B cell (primary cell): Measurements from ENCODE around the gene NRG2.

Experiments used
- EZH2 ChIP-seq: IDR thresholded peaks from 2 replicates; pipeline ENCODE4 v1.6.1; 2012; ENCODE audit warnings: borderline replicate concordance, low read depth, mild to moderate bottlenecking, moderate library complexity, low read length; ENCODE audit not compliant: insufficient read depth, poor library complexity, severe bottlenecking
- TF ChIP-seq, protein P1 (sequence below): fragments of 200-600 bp; IDR thresholded peaks from one replicate; pipeline ENCODE4 v1.8.0; 2022; ENCODE audit warnings: antibody characterized with exemption, mild to moderate bottlenecking

DNA sequence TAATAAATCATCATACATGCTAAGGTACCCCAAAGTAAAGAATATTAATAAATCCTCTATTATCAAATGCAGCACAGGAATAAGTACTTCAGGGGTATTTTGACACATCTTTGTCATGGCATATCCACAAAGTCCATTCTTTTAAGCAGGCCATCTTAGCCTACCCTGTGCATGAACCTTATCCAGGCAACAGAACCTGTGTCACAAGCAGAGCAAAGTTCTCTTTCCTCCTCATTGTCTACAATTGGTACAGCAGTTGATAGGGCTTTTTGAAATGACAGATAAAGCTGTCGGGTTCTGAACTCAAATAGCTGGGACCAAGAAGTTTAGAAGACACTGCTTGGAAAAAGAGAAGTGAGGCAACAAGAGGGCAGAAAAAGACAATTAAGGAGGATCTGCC lies 40.0 kb upstream of the NRG2 start:
- TF ChIP-seq, protein P1, sequence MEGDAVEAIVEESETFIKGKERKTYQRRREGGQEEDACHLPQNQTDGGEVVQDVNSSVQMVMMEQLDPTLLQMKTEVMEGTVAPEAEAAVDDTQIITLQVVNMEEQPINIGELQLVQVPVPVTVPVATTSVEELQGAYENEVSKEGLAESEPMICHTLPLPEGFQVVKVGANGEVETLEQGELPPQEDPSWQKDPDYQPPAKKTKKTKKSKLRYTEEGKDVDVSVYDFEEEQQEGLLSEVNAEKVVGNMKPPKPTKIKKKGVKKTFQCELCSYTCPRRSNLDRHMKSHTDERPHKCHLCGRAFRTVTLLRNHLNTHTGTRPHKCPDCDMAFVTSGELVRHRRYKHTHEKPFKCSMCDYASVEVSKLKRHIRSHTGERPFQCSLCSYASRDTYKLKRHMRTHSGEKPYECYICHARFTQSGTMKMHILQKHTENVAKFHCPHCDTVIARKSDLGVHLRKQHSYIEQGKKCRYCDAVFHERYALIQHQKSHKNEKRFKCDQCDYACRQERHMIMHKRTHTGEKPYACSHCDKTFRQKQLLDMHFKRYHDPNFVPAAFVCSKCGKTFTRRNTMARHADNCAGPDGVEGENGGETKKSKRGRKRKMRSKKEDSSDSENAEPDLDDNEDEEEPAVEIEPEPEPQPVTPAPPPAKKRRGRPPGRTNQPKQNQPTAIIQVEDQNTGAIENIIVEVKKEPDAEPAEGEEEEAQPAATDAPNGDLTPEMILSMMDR: no peak
- TF ChIP-seq EZH2: no peak
